Measurements from ENCODE around the gene PRICKLE4. TPM values are rescaled to one million over a fixed set of nuclear protein-coding genes. Genes with fewer than 3 reads are reported as not detected.

Gene PRICKLE4
- total and polyA plus RNA-seq, 2 of the 13 experiments (the other 11 are each of a cell fraction or from before 2014, with no cell fraction given), result 0.92 to 1.2 TPM

- TF ChIP-seq, protein P1, sequence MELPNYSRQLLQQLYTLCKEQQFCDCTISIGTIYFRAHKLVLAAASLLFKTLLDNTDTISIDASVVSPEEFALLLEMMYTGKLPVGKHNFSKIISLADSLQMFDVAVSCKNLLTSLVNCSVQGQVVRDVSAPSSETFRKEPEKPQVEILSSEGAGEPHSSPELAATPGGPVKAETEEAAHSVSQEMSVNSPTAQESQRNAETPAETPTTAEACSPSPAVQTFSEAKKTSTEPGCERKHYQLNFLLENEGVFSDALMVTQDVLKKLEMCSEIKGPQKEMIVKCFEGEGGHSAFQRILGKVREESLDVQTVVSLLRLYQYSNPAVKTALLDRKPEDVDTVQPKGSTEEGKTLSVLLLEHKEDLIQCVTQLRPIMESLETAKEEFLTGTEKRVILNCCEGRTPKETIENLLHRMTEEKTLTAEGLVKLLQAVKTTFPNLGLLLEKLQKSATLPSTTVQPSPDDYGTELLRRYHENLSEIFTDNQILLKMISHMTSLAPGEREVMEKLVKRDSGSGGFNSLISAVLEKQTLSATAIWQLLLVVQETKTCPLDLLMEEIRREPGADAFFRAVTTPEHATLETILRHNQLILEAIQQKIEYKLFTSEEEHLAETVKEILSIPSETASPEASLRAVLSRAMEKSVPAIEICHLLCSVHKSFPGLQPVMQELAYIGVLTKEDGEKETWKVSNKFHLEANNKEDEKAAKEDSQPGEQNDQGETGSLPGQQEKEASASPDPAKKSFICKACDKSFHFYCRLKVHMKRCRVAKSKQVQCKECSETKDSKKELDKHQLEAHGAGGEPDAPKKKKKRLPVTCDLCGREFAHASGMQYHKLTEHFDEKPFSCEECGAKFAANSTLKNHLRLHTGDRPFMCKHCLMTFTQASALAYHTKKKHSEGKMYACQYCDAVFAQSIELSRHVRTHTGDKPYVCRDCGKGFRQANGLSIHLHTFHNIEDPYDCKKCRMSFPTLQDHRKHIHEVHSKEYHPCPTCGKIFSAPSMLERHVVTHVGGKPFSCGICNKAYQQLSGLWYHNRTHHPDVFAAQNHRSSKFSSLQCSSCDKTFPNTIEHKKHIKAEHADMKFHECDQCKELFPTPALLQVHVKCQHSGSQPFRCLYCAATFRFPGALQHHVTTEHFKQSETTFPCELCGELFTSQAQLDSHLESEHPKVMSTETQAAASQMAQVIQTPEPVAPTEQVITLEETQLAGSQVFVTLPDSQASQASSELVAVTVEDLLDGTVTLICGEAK (IDR thresholded peaks at IDR 0.05), result no peak
- TF ChIP-seq, protein P1 (CRISPR knock-in tag; IDR thresholded peaks at IDR 0.05), result no peak
- TF ChIP-seq ZNF775 (CRISPR knock-in tag; IDR thresholded peaks at IDR 0.05; ENCODE audit: borderline replicate concordance), result no peak
- TF ChIP-seq ZFX (CRISPR knock-in tag; IDR thresholded peaks at IDR 0.05; ENCODE audit: low read depth), result peak; percentile 79
- TF ChIP-seq, protein P2, sequence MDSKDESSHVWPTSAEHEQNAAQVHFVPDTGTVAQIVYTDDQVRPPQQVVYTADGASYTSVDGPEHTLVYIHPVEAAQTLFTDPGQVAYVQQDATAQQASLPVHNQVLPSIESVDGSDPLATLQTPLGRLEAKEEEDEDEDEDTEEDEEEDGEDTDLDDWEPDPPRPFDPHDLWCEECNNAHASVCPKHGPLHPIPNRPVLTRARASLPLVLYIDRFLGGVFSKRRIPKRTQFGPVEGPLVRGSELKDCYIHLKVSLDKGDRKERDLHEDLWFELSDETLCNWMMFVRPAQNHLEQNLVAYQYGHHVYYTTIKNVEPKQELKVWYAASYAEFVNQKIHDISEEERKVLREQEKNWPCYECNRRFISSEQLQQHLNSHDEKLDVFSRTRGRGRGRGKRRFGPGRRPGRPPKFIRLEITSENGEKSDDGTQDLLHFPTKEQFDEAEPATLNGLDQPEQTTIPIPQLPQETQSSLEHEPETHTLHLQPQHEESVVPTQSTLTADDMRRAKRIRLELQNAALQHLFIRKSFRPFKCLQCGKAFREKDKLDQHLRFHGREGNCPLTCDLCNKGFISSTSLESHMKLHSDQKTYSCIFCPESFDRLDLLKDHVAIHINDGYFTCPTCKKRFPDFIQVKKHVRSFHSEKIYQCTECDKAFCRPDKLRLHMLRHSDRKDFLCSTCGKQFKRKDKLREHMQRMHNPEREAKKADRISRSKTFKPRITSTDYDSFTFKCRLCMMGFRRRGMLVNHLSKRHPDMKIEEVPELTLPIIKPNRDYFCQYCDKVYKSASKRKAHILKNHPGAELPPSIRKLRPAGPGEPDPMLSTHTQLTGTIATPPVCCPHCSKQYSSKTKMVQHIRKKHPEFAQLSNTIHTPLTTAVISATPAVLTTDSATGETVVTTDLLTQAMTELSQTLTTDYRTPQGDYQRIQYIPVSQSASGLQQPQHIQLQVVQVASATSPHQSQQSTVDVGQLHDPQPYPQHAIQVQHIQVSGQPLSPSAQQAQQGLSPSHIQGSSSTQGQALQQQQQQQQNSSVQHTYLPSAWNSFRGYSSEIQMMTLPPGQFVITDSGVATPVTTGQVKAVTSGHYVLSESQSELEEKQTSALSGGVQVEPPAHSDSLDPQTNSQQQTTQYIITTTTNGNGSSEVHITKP (CRISPR knock-in tag; IDR thresholded peaks at IDR 0.05; ENCODE audit: low read depth), result peak; percentile 72
- TF ChIP-seq ZNF629 (CRISPR knock-in tag; conservative IDR thresholded peaks at IDR 0.05), result peak; percentile 75
- TF ChIP-seq CHD2 (IDR thresholded peaks at IDR 0.05; ENCODE audit: low read depth, low read length), result no peak
- no peak for TF ChIP-seq ZNF235 (CRISPR knock-in tag; IDR thresholded peaks at IDR 0.05; ENCODE audit: borderline replicate concordance)
- no peak for TF ChIP-seq CHCHD3 (CRISPR knock-in tag; IDR thresholded peaks at IDR 0.05)
- TF ChIP-seq ZBTB21 (CRISPR knock-in tag; IDR thresholded peaks at IDR 0.05), result no peak
- no peak for TF ChIP-seq SRY (CRISPR knock-in tag; IDR thresholded peaks at IDR 0.05)
- TF ChIP-seq ZNF839 (CRISPR knock-in tag; IDR thresholded peaks at IDR 0.05; ENCODE audit: borderline replicate concordance), result no peak
- no peak for TF ChIP-seq ZNF660 (CRISPR knock-in tag; IDR thresholded peaks at IDR 0.05; ENCODE audit: borderline replicate concordance, low read depth)
- TF ChIP-seq, protein P3, sequence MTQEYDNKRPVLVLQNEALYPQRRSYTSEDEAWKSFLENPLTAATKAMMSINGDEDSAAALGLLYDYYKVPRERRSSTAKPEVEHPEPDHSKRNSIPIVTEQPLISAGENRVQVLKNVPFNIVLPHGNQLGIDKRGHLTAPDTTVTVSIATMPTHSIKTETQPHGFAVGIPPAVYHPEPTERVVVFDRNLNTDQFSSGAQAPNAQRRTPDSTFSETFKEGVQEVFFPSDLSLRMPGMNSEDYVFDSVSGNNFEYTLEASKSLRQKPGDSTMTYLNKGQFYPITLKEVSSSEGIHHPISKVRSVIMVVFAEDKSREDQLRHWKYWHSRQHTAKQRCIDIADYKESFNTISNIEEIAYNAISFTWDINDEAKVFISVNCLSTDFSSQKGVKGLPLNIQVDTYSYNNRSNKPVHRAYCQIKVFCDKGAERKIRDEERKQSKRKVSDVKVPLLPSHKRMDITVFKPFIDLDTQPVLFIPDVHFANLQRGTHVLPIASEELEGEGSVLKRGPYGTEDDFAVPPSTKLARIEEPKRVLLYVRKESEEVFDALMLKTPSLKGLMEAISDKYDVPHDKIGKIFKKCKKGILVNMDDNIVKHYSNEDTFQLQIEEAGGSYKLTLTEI (CRISPR knock-in tag; conservative IDR thresholded peaks at IDR 0.05), result no peak
- TF ChIP-seq NFATC3 (CRISPR knock-in tag; IDR thresholded peaks at IDR 0.05), result no peak
Observed at GRCh38 chr6:41768545-41769308, 11.9 kb upstream of the PRICKLE4 start (continued).

Data from HepG2 (cell line).